OCI-LY7 (cell line): ENCODE measurements around the gene RORC. TPM values are rescaled to one million over a fixed set of nuclear protein-coding genes. Genes with fewer than 3 reads are reported as not detected.

Source experiments
- BruUV-seq: library from RNA; stranded (reverse); fragments of 400-500 nt; replicated peaks from 2 replicates; lab custom pipeline; 2021; lab: Mats Ljungman, UMichigan
- CTCF ChIA-PET: fragments of 300-600 bp; sonication (Branson Sonifier 250); formaldehyde crosslinking; loops from one replicate; lab custom pipeline; 2022; ENCODE audit warnings: antibody characterized with exemption; ENCODE audit not compliant: unreplicated experiment; lab: Charles Lee
- POLR2A ChIA-PET: fragments of 300-600 bp; sonication (Branson Sonifier 250); formaldehyde crosslinking; loops from one replicate; lab custom pipeline; 2022; ENCODE audit warnings: antibody characterized with exemption; lab: Charles Lee
- DNase-seq: peaks from one replicate; pipeline ENCODE4 v3.0.0-alpha.2; 2015; ENCODE audit warnings: low spot score
- H2AFZ ChIP-seq: fragments of 200-600 bp; sonication (generic), shearing (Covaris generic); 2 replicates; pipeline ENCODE4 v1.6.1; 2014; ENCODE audit warnings: mild to moderate bottlenecking, antibody characterized with exemption, low read length, moderate library complexity
- H3K27ac ChIP-seq: fragments of 200-600 bp; sonication (generic); 2 replicates; pipeline ENCODE4 v1.5.1; 2014; ENCODE audit warnings: mixed run types, low read depth, mild to moderate bottlenecking, moderate library complexity, low read length, inconsistent platforms; ENCODE audit not compliant: poor library complexity, severe bottlenecking
- H3K36me3 ChIP-seq: fragments of 200-600 bp; sonication (generic); 2 replicates; pipeline ENCODE4 v1.6.1; 2014; ENCODE audit warnings: mild to moderate bottlenecking, antibody characterized with exemption, low read length, moderate library complexity, mixed read lengths; ENCODE audit not compliant: insufficient read depth
- H3K4me1 ChIP-seq: fragments of 200-600 bp; sonication (generic); 2 replicates; pipeline ENCODE4 v1.5.1; 2014; ENCODE audit warnings: mild to moderate bottlenecking, low read length; ENCODE audit not compliant: insufficient read depth, poor library complexity, severe bottlenecking
- H3K4me2 ChIP-seq: fragments of 200-600 bp; sonication (generic); 2 replicates; pipeline ENCODE4 v1.6.1; 2014; ENCODE audit warnings: mild to moderate bottlenecking, low read length
- H3K4me3 ChIP-seq: fragments of 200-600 bp; sonication (generic); 2 replicates; pipeline ENCODE4 v1.5.1; 2014; ENCODE audit warnings: mild to moderate bottlenecking, low read depth, low read length; ENCODE audit not compliant: poor library complexity, severe bottlenecking
- H3K79me2 ChIP-seq: fragments of 200-600 bp; sonication (generic); 2 replicates; pipeline ENCODE4 v1.6.1; 2016; ENCODE audit warnings: low read depth, mild to moderate bottlenecking, low read length, moderate library complexity, mixed read lengths; ENCODE audit not compliant: insufficient read depth
- H3K9me2 ChIP-seq: fragments of 200-600 bp; sonication (generic); 2 replicates; pipeline ENCODE4 v1.6.1; 2016; ENCODE audit warnings: mild to moderate bottlenecking, low read length, mixed read lengths; ENCODE audit not compliant: insufficient read depth
- H3K9me3 ChIP-seq: fragments of 200-600 bp; sonication (generic); 2 replicates; pipeline ENCODE4 v1.6.1; 2014; ENCODE audit warnings: mild to moderate bottlenecking, mixed run types, low read length, mixed read lengths
- H4K20me1 ChIP-seq: fragments of 200-600 bp; sonication (generic); 2 replicates; pipeline ENCODE4 v1.6.1; 2014; ENCODE audit warnings: mild to moderate bottlenecking, antibody characterized with exemption, low read length, moderate library complexity, mixed read lengths; ENCODE audit not compliant: insufficient read depth
- EZH2phosphoT487 ChIP-seq: fragments of 200-600 bp; sonication (generic); IDR thresholded peaks from 2 replicates; pipeline ENCODE4 v1.6.1; 2018; ENCODE audit warnings: low read depth, borderline replicate concordance, mild to moderate bottlenecking, mixed run types, antibody characterized with exemption, low read length, moderate library complexity, mixed read lengths
- intact Hi-C: fragments of 100-400 bp; cut with micrococcal nuclease; formaldehyde crosslinking; loops from one replicate; pipeline ENCODE4 v1.10.0; 2022; ENCODE audit not compliant: unreplicated experiment
- total RNA-seq, 2 experiments: library from RNA; depleted of rRNA in 1 of 2; stranded (reverse); fragments of >200 nt in 1 of 2; shearing (Covaris generic) in 1 of 2; gene quantifications; 2 replicates each; pipeline ENCODE4 v1.2.3, GENCODE V29; 2014 to 2022
- TF ChIP-seq, protein P1 (sequence below): fragments of 200-600 bp; sonication (generic); conservative IDR thresholded peaks from 2 replicates; pipeline ENCODE4 v1.5.1; 2014; ENCODE audit warnings: mild to moderate bottlenecking, antibody characterized with exemption, low read length, moderate library complexity, mixed read lengths

Gene RORC
- total RNA-seq, 2 experiments from 2014 or later = not detected

GRCh38 chr1:151814971-151815545 lies 16.5 kb downstream of the RORC start:
- H3K27ac ChIP-seq = no peak overlapping the region
- H2AFZ ChIP-seq = no peak overlapping the region

DNA sequence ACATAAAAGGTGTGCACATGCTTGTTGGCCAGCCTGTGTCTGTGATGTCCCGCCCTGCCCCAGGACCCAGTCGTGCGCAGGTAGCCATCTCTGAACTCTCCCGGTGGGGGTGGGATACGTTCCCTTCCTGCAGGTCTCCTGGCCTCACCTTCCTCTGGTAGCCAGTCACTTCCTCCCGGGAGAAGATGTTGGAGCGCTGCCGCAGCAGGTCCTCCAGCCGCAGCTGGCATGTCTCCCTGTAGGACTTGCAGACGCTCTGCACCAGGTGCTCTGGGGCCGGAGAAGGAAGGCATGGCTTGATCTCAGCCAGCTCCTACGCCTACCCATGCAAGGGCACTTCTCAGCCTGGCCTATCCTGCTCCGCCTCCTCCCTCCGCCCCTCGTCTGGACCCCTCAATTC lies 17.2 kb downstream of the RORC start:
- Histone ChIP-seq H3K4me2 (no peak overlapping the region), H3K4me3 (no peak overlapping the region), H3K4me1 (peaks cover 10% of the 10 kb centered on the region), H3K27ac (no peak overlapping the region), H2AFZ (no peak overlapping the region), H3K9me3 (no peaks in the 10 kb centered on the region), H3K36me3 (no peaks in the 10 kb centered on the region), H3K79me2 (no peaks in the 10 kb centered on the region), H4K20me1 (no peaks in the 10 kb centered on the region), H3K9me2 (no peaks in the 10 kb centered on the region)
- ChIA-PET CTCF (no interaction called here), POLR2A (no interaction called here)
- no TSS peak for BruUV-seq
- no peak for DNase-seq
- intact Hi-C loops = no loop called here
- no peak for TF ChIP-seq EZH2phosphoT487
- TF ChIP-seq, protein P1, sequence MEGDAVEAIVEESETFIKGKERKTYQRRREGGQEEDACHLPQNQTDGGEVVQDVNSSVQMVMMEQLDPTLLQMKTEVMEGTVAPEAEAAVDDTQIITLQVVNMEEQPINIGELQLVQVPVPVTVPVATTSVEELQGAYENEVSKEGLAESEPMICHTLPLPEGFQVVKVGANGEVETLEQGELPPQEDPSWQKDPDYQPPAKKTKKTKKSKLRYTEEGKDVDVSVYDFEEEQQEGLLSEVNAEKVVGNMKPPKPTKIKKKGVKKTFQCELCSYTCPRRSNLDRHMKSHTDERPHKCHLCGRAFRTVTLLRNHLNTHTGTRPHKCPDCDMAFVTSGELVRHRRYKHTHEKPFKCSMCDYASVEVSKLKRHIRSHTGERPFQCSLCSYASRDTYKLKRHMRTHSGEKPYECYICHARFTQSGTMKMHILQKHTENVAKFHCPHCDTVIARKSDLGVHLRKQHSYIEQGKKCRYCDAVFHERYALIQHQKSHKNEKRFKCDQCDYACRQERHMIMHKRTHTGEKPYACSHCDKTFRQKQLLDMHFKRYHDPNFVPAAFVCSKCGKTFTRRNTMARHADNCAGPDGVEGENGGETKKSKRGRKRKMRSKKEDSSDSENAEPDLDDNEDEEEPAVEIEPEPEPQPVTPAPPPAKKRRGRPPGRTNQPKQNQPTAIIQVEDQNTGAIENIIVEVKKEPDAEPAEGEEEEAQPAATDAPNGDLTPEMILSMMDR = no peak

More at GRCh38 chr1:151814971-151815545, 16.5 kb downstream of the RORC start:
- Histone ChIP-seq H4K20me1 (no peaks in the 10 kb centered on the region), H3K79me2 (no peaks in the 10 kb centered on the region), H3K36me3 (no peaks in the 10 kb centered on the region), H3K4me1 (peaks cover 10% of the 10 kb centered on the region), H3K4me3 (no peak overlapping the region), H3K9me3 (no peaks in the 10 kb centered on the region), H3K9me2 (no peaks in the 10 kb centered on the region), H3K4me2 (no peak overlapping the region)
- intact Hi-C loops = no loop called here
- ChIA-PET CTCF (no interaction called here), POLR2A (no interaction called here)
- no peak for DNase-seq
- BruUV-seq = no TSS peak
- TF ChIP-seq EZH2phosphoT487 = no peak
- TF ChIP-seq, protein P1 = no peak

DNA sequence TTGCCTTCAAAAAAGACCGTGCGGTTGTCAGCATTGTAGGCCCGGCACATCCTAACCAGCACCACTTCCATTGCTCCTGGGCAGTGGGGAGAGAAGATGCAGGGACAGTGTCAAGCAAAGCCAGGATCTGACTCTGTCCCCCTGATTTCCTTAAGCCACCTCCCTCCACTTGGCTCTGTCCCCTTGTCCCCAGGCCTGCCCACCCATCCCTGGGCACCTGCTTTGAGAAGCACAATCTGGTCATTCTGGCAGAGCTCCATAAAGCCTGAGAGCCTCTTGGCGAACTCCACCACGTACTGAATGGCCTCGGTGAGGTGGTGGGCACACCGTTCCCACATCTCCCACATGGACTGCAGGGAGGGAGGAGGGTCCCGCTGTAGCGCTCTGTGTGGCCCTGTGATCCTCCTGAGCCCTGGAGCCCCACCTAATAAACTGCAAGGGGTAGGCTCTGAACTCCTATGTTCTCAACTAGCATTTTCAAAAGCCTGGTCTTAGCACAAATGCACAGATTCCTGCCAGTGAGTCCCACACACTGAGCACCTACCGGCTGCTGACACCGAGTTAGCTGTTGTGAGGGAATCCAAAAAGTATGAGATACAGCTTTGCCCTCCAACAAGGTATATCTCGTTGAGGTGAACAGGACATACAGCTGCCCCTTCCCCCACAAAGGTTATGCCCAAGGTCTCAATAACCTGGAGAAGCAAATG lies 18.2 kb downstream of the RORC start:
- BruUV-seq = no TSS peak
- H3K4me1 ChIP-seq = peaks cover 10% of the 10 kb centered on the region

More for the DNA sequence above, 18.2 kb downstream of the RORC start:
- Histone ChIP-seq H3K79me2 (no peaks in the 10 kb centered on the region), H3K27ac (no peak overlapping the region), H3K4me3 (no peak overlapping the region), H3K9me2 (no peaks in the 10 kb centered on the region), H3K36me3 (no peaks in the 10 kb centered on the region), H3K9me3 (no peaks in the 10 kb centered on the region), H3K4me2 (no peak overlapping the region), H4K20me1 (no peaks in the 10 kb centered on the region), H2AFZ (no peak overlapping the region)
- intact Hi-C loops = no loop called here
- ChIA-PET CTCF (interaction anchor here (0.6 kb wide), 1 partner anchor 26 kb away, joined by 3 read pairs; the partner anchor contains the start of gene C2CD4D), POLR2A (no interaction called here)
- TF ChIP-seq, protein P1 = no peak
- no peak for TF ChIP-seq EZH2phosphoT487
- DNase-seq = no peak
